SH-SY5Y (cell line): ENCODE results near the gene AZIN2.

Experiments
- GATA2 ChIP-seq: IDR thresholded peaks from 2 replicates; pipeline ENCODE4 v1.6.1; 2011; ENCODE audit warnings: mild to moderate bottlenecking, low read depth, low read length
- GATA3 ChIP-seq: IDR thresholded peaks from 2 replicates; pipeline ENCODE4 v1.6.1; 2011; ENCODE audit warnings: low read depth, mild to moderate bottlenecking, low read length, moderate library complexity

- TF ChIP-seq GATA2 (no peak), GATA3 (no peak)
Measured at GRCh38 chr1:33032126-33032869, 48.7 kb upstream of the AZIN2 start.
